ENCODE measurements around the gene FN1. TPM values are rescaled to one million over a fixed set of nuclear protein-coding genes. Genes with fewer than 3 reads are reported as not detected.

FN1 gene
- total RNA-seq, 1 donor from 2014 or later = not detected

DNA sequence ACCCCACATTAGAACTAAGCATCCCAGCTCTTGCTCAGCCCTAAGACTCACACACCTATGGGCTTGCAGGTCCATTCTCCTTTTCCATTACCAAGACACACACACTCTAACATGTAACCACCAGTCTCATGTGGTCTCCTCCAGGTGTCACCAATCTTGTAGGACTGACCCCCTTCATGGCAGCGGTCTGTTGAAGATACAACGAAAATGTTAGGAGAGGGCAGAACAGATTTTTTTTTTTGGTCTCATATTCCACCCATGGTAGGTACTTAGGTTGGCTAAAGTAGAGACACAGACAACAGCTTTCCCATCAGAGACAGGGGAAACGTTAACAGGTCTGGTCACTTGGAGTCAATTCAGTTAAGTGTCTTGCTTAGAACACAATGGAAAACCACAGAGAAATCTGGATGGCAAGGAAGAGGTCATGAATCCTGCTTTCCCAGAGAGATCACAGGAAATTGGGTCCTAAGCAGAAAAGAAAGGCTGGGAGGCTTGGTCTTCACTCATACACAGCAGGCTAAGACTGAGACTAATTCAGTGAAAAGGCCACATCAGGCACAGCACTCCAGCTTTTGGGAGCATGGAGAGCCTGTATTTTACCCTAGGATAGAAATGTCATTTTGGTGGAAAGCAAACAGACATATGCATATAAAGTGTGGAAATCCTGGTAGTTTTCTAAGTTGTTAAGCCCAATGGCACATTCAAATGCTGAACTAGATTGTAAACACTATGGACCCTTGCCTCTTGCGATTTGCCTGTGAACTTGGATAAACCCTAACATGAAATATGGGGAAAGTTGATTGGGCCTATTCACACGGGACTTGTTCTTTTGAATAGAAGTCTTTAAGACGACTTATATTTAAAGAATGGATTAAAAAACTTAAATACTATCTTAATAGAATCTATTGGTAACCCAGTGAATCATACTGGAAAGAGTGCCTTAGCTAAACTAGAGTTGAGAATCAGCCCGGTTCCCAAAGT lies 3.8 kb downstream of the FN1 start:
- H3K36me3 Mint-ChIP-seq (ENCODE audit: low read depth) = no peaks in the 10 kb centered on the region
- H3K27me3 Mint-ChIP-seq = peaks cover 50% of the 10 kb centered on the region

GRCh38 chr2:215431290-215431689 lies 4.6 kb downstream of the FN1 start:
- POLR2A ChIA-PET = no interaction called here
- Mint-ChIP-seq H3K4me3 (no peak overlapping the region), H3K27ac (no peak overlapping the region), H3K27me3 (peaks cover 43% of the 10 kb centered on the region), H3K4me1 (peaks cover 8% of the 10 kb centered on the region), H3K9me3 (no peaks in the 10 kb centered on the region), H3K36me3 (ENCODE audit: low read depth) (no peaks in the 10 kb centered on the region)
- ATAC-seq (ENCODE audit: low read depth) = no peak
- TF ChIP-seq CTCF (IDR thresholded peaks at IDR 0.05) = no peak
- CTCF ChIA-PET = no interaction called here
- intact Hi-C loops (cut with micrococcal nuclease) = no loop called here
- DNase-seq = no peak

More for the DNA sequence above, 3.8 kb downstream of the FN1 start:
- no peak for TF ChIP-seq CTCF (IDR thresholded peaks at IDR 0.05)
- H3K27ac Mint-ChIP-seq = no peak overlapping the region
- ChIA-PET POLR2A (no interaction called here), CTCF (no interaction called here)
- peaks cover 16% of the 10 kb centered on the region for H3K4me1 Mint-ChIP-seq
- no peaks in the 10 kb centered on the region for H3K9me3 Mint-ChIP-seq
- intact Hi-C loops (cut with micrococcal nuclease) = no loop called here
- no peak overlapping the region for H3K4me3 Mint-ChIP-seq
- no peak for DNase-seq
- ATAC-seq (ENCODE audit: low read depth) = no peak

DNA sequence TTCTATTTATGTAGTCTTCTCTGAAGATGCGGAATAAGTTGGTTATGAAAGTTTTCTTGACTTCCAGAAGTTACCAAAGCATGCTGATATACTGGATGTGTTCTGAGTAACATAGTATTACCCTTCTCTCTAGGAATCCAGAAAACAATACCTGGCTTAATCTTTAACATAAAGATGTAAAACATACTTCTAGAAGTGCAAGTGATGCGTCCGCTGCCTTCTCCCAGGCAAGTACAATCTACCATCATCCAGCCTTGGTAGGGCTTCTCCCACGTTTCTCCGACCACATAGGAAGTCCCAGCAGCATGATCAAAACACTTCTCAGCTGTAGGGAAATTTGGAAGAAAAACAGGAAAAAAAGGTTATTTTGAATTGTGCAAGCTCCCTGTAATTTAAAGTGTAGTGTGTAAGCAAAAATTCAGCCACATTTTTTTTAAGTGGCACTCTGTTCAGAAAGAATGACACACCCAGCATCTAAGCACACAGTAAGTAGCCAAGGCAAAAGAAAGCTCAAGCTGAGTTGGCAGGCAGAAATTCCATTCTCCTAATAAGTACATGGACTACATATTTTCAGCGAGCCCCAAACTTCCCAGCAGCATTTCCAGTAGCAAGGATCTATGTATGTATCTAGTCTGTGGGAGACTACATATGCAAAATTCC lies 5.2 kb downstream of the FN1 start:
- Mint-ChIP-seq H3K27me3 (peaks cover 42% of the 10 kb centered on the region), H3K4me1 (peaks cover 6% of the 10 kb centered on the region), H3K36me3 (ENCODE audit: low read depth) (no peaks in the 10 kb centered on the region), H3K27ac (no peak overlapping the region), H3K4me3 (no peak overlapping the region), H3K9me3 (no peaks in the 10 kb centered on the region)
- DNase-seq (no peak), ATAC-seq (ENCODE audit: low read depth) (no peak)
- intact Hi-C loops (cut with micrococcal nuclease) = no loop called here
- TF ChIP-seq CTCF (IDR thresholded peaks at IDR 0.05) = no peak
- POLR2A ChIA-PET = no interaction called here
- CTCF ChIA-PET = interaction anchor here (0.7 kb wide), 1 partner anchor 500 kb away, joined by 3 read pairs; no protein-coding TSS in a partner anchor

GRCh38 chr2:215429424-215429823 lies 6.4 kb downstream of the FN1 start:
- intact Hi-C loops (cut with micrococcal nuclease) = no loop called here
- no peak for DNase-seq
- CTCF ChIA-PET = interaction anchor here (0.6 kb wide), 1 partner anchor 73 kb away, joined by 3 read pairs; no protein-coding TSS in a partner anchor
- Mint-ChIP-seq H3K27ac (no peak overlapping the region), H3K4me1 (no peaks in the 10 kb centered on the region), H3K36me3 (ENCODE audit: low read depth) (no peaks in the 10 kb centered on the region), H3K9me3 (no peaks in the 10 kb centered on the region), H3K4me3 (no peak overlapping the region), H3K27me3 (peaks cover 31% of the 10 kb centered on the region)
- POLR2A ChIA-PET = no interaction called here
- no peak for ATAC-seq (ENCODE audit: low read depth)
- TF ChIP-seq CTCF (IDR thresholded peaks at IDR 0.05) = no peak
